Large intestine (tissue), 3 donors: ENCODE results near the gene GABRP. TPM values are rescaled to one million over a fixed set of nuclear protein-coding genes. Genes with fewer than 3 reads are reported as not detected.

Source experiments
- DNase-seq, 2 donors: peaks; one replicate each; pipeline versions ENCODE4 v3.0.0 to v3.0.0-alpha.2; 2013
- H3K27ac ChIP-seq: one replicate; pipeline ENCODE4 v1.5.1; 2013; ENCODE audit warnings: low read length
- H3K27me3 ChIP-seq: 2 replicates; pipeline ENCODE4 v1.6.1; 2013; ENCODE audit warnings: low read length; ENCODE audit not compliant: control insufficient read depth, insufficient read depth
- H3K36me3 ChIP-seq: 2 replicates; pipeline ENCODE4 v1.6.1; 2013; ENCODE audit warnings: low read length; ENCODE audit not compliant: control insufficient read depth, insufficient read depth
- H3K4me1 ChIP-seq: one replicate; pipeline ENCODE4 v1.6.1; 2013; ENCODE audit warnings: low read length; ENCODE audit not compliant: control insufficient read depth, insufficient read depth
- H3K4me3 ChIP-seq: one replicate; pipeline ENCODE4 v1.5.1; 2013; ENCODE audit warnings: low read length
- H3K9me3 ChIP-seq: one replicate; pipeline ENCODE4 v1.6.1; 2013; ENCODE audit warnings: mild to moderate bottlenecking, low read depth, low read length, moderate library complexity; ENCODE audit not compliant: control insufficient read depth
- WGBS: methylation state at CpG from one replicate; pipeline ENCODE4 v1.1.5; 2013; ENCODE audit warnings: low lambda C conversion rate; ENCODE audit not compliant: insufficient coverage; 5-methylcytosine and 5-hydroxymethylcytosine counted together
- polyA plus RNA-seq: library from polyadenylated mRNA; unstranded; fragments of 120-200 nt; gene quantifications from one replicate; pipeline ENCODE4 v1.2.1, GENCODE V29; 2013

GABRP gene
- polyA plus RNA-seq, 1 donor: 0.13 TPM

GRCh38 chr5:170791325-170791954 is 7.9 kb downstream of the GABRP start:
- no peaks in the 10 kb centered on the region for H3K36me3 ChIP-seq
- no peaks in the 10 kb centered on the region for H3K27me3 ChIP-seq
- WGBS: no CpG with 5 or more reads among the region's 7 CpGs
- H3K9me3 ChIP-seq: no peaks in the 10 kb centered on the region
- no peak overlapping the region for H3K27ac ChIP-seq
- peak; percentile 50 to 56 for DNase-seq
- H3K4me1 ChIP-seq: no peaks in the 10 kb centered on the region
- no peak overlapping the region for H3K4me3 ChIP-seq

GRCh38 chr5:170792878-170793277 is 9.4 kb downstream of the GABRP start:
- H3K4me3 ChIP-seq: no peak overlapping the region
- H3K36me3 ChIP-seq: no peaks in the 10 kb centered on the region
- no peaks in the 10 kb centered on the region for H3K9me3 ChIP-seq
- H3K4me1 ChIP-seq: no peaks in the 10 kb centered on the region
- DNase-seq: no peak
- no peaks in the 10 kb centered on the region for H3K27me3 ChIP-seq
- 100% methylated on average over 1 of the region's 8 CpGs for WGBS
- no peak overlapping the region for H3K27ac ChIP-seq

GRCh38 chr5:170795154-170795553 is 11.6 kb downstream of the GABRP start:
- no CpG with 5 or more reads among the region's 10 CpGs for WGBS

GRCh38 chr5:170805666-170806065 is 22.1 kb downstream of the GABRP start:
- H3K27me3 ChIP-seq: peaks cover 11% of the 10 kb centered on the region
- no peak for DNase-seq
- WGBS: no CpG with 5 or more reads among the region's 7 CpGs
- no peak overlapping the region for H3K27ac ChIP-seq
- H3K4me1 ChIP-seq: no peaks in the 10 kb centered on the region
- no peak overlapping the region for H3K4me3 ChIP-seq
- H3K36me3 ChIP-seq: no peaks in the 10 kb centered on the region
- no peaks in the 10 kb centered on the region for H3K9me3 ChIP-seq

More at GRCh38 chr5:170795154-170795553, 11.6 kb downstream of the GABRP start:
- H3K27ac ChIP-seq: no peak overlapping the region
- H3K27me3 ChIP-seq: no peaks in the 10 kb centered on the region
- DNase-seq: no peak
- no peaks in the 10 kb centered on the region for H3K36me3 ChIP-seq
- no peaks in the 10 kb centered on the region for H3K9me3 ChIP-seq
- no peak overlapping the region for H3K4me3 ChIP-seq
- H3K4me1 ChIP-seq: no peaks in the 10 kb centered on the region

GRCh38 chr5:170809551-170809950 is 26.0 kb downstream of the GABRP start:
- Histone ChIP-seq H3K27ac (no peak overlapping the region), H3K4me1 (no peaks in the 10 kb centered on the region), H3K27me3 (peaks cover 7% of the 10 kb centered on the region), H3K4me3 (no peak overlapping the region), H3K9me3 (no peaks in the 10 kb centered on the region), H3K36me3 (no peaks in the 10 kb centered on the region)
- no CpG with 5 or more reads among the region's 7 CpGs for whole genome bisulfite sequencing
- peak; percentile 23 to 24 for DNase-seq

- no peaks in the 10 kb centered on the region for H3K4me1 ChIP-seq
- no peaks in the 10 kb centered on the region for H3K27me3 ChIP-seq
- no peak overlapping the region for H3K4me3 ChIP-seq
- H3K9me3 ChIP-seq: no peaks in the 10 kb centered on the region
- no peak for DNase-seq
- no peaks in the 10 kb centered on the region for H3K36me3 ChIP-seq
- H3K27ac ChIP-seq: no peak overlapping the region
- no CpG with 5 or more reads among the region's 4 CpGs for WGBS
These were observed 28.2 kb downstream of the GABRP start for GRCh38 chr5:170811719-170812118.

- Histone ChIP-seq H3K36me3 (no peaks in the 10 kb centered on the region), H3K4me3 (no peak overlapping the region), H3K27me3 (no peaks in the 10 kb centered on the region), H3K4me1 (no peaks in the 10 kb centered on the region), H3K27ac (no peak overlapping the region), H3K9me3 (no peaks in the 10 kb centered on the region)
- no peak for DNase-seq
- no CpG with 5 or more reads among the region's 5 CpGs for WGBS
These were observed 29.7 kb downstream of the GABRP start for GRCh38 chr5:170813231-170813630.

- H3K27me3 ChIP-seq: no peaks in the 10 kb centered on the region
- no peak overlapping the region for H3K4me3 ChIP-seq
- H3K4me1 ChIP-seq: peaks cover 6% of the 10 kb centered on the region
- H3K36me3 ChIP-seq: no peaks in the 10 kb centered on the region
- no peak for DNase-seq
- no peaks in the 10 kb centered on the region for H3K9me3 ChIP-seq
- no CpG with 5 or more reads among the region's 3 CpGs for WGBS
- no peak overlapping the region for H3K27ac ChIP-seq
These were observed 33.7 kb downstream of the GABRP start for GRCh38 chr5:170817195-170817594.

GRCh38 chr5:170818232-170818631 is 34.7 kb downstream of the GABRP start:
- Histone ChIP-seq H3K9me3 (no peaks in the 10 kb centered on the region), H3K4me1 (peaks cover 6% of the 10 kb centered on the region), H3K36me3 (no peaks in the 10 kb centered on the region), H3K4me3 (no peak overlapping the region), H3K27ac (no peak overlapping the region), H3K27me3 (no peaks in the 10 kb centered on the region)
- DNase-seq: no peak
- WGBS: 80% methylated on average over 1 of the region's 1 CpG

GRCh38 chr5:170819824-170820223 is 36.3 kb downstream of the GABRP start:
- Histone ChIP-seq H3K36me3 (no peaks in the 10 kb centered on the region), H3K4me3 (no peak overlapping the region), H3K27ac (no peak overlapping the region), H3K27me3 (no peaks in the 10 kb centered on the region), H3K4me1 (peaks cover 6% of the 10 kb centered on the region), H3K9me3 (no peaks in the 10 kb centered on the region)
- DNase-seq: peak in 1 of 2 donors; percentile 14

- WGBS: 94% methylated on average over 2 of the region's 4 CpGs
- DNase-seq: peak; percentile 6 to 29
These were observed 37.8 kb downstream of the GABRP start for GRCh38 chr5:170821257-170821800.

More at GRCh38 chr5:170821257-170821800, 37.8 kb downstream of the GABRP start:
- Histone ChIP-seq H3K36me3 (no peaks in the 10 kb centered on the region), H3K9me3 (peaks cover 6% of the 10 kb centered on the region), H3K27me3 (no peaks in the 10 kb centered on the region), H3K27ac (no peak overlapping the region), H3K4me1 (peaks cover 6% of the 10 kb centered on the region), H3K4me3 (no peak overlapping the region)
